NCI-H526 (cell line): ENCODE measurements around the gene PRND.
"Not testable (repeated sequence)": the region's sequence is repeated elsewhere in the genome, so short reads cannot be mapped to it uniquely, and the experiment has no call there.

Source experiments
- DNase-seq, 2 experiments: peaks; one replicate each; lab custom pipeline; 2025; lab: John Stamatoyannopoulos, UW

Gene PRND

GRCh38 chr20:4737857-4738627 lies 16.3 kb downstream of the PRND start:
- DNase-seq = no peak

- DNase-seq = peak in 1 of 2 experiments; percentile 75
These were observed 19.2 kb downstream of the PRND start for GRCh38 chr20:4740774-4741431.

GRCh38 chr20:4748847-4749246 lies 27.1 kb downstream of the PRND start:
- DNase-seq = no peak

GRCh38 chr20:4749326-4749725 lies 27.6 kb downstream of the PRND start:
- no peak for DNase-seq

GRCh38 chr20:4750381-4750780 lies 28.7 kb downstream of the PRND start:
- no peak for DNase-seq

GRCh38 chr20:4759100-4759884 lies 37.6 kb downstream of the PRND start:
- DNase-seq = peak; percentile 43 to 70

GRCh38 chr20:4763261-4763660 lies 41.6 kb downstream of the PRND start:
- DNase-seq = no peak

- no peak for DNase-seq
These were observed 42.2 kb downstream of the PRND start for GRCh38 chr20:4763723-4764510.

- no peak for DNase-seq
These were observed 43.1 kb downstream of the PRND start for GRCh38 chr20:4764805-4765204.

GRCh38 chr20:4765681-4766080 lies 44.0 kb downstream of the PRND start:
- DNase-seq = no peak

GRCh38 chr20:4766631-4767030 lies 44.9 kb downstream of the PRND start:
- DNase-seq = no peak

- DNase-seq = no peak
These were observed 45.4 kb downstream of the PRND start for GRCh38 chr20:4767084-4767483.

- DNase-seq = no peak
These were observed 47.6 kb downstream of the PRND start for GRCh38 chr20:4769328-4769727.

- DNase-seq = no peak
These were observed 48.3 kb downstream of the PRND start for GRCh38 chr20:4770026-4770425.

- DNase-seq = no peak
These were observed 49.3 kb downstream of the PRND start for GRCh38 chr20:4771004-4771403.

- DNase-seq = no peak
These were observed 50.4 kb downstream of the PRND start for GRCh38 chr20:4772132-4772531.

GRCh38 chr20:4773014-4773413 lies 51.3 kb downstream of the PRND start:
- DNase-seq = not testable (repeated sequence)

GRCh38 chr20:4773736-4774135 lies 52.0 kb downstream of the PRND start:
- no peak for DNase-seq

GRCh38 chr20:4774207-4774606 lies 52.5 kb downstream of the PRND start:
- DNase-seq = no peak

- no peak for DNase-seq
These were observed 53.8 kb downstream of the PRND start for GRCh38 chr20:4775322-4776078.

GRCh38 chr20:4776079-4776630 lies 54.4 kb downstream of the PRND start:
- no peak for DNase-seq
